PC-9 (cell line): ENCODE measurements around the gene FAM174A.

Experiments used
- CTCF ChIP-seq: fragments of 200-600 bp; sonication (generic); conservative IDR thresholded peaks from 2 replicates; pipeline ENCODE4 v1.6.1; 2017; ENCODE audit warnings: mixed run types, antibody characterized with exemption, mild to moderate bottlenecking, moderate library complexity
- EZH2 ChIP-seq: fragments of 200-600 bp; sonication (generic); IDR thresholded peaks from 2 replicates; pipeline ENCODE4 v1.8.0; 2017; ENCODE audit warnings: antibody characterized with exemption, low read depth

GRCh38 chr5:100502684-100503083 is 32.5 kb upstream of the FAM174A start:
- TF ChIP-seq CTCF (no peak), EZH2 (no peak)
